ENCODE data around the gene FHAD1.
A peak's percentile ranks its signal among the peaks of the same experiment; 100 is the strongest.

FHAD1 gene

DNA sequence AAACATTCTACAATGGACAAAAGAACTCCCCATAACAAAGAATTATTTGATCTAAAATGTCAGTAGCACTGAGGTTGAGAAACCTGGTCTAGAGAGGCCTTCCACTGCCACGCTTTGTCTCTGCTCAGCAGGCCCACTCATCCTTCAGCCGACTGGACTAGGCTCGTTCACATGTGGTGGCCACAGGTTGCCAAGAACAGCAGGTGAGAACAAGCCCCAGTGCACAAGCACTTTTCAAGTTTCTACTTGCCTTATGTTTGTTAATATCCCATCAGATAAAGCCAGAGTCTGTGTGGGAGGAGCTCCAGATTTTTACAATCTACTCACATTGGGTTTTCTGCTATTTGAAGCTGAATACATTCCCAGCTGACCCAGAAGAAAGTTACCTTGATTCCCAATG lies 153.6 kb downstream of the FHAD1 start:
- no peak for DNase-seq (ENCODE audit: low spot score)

DNA sequence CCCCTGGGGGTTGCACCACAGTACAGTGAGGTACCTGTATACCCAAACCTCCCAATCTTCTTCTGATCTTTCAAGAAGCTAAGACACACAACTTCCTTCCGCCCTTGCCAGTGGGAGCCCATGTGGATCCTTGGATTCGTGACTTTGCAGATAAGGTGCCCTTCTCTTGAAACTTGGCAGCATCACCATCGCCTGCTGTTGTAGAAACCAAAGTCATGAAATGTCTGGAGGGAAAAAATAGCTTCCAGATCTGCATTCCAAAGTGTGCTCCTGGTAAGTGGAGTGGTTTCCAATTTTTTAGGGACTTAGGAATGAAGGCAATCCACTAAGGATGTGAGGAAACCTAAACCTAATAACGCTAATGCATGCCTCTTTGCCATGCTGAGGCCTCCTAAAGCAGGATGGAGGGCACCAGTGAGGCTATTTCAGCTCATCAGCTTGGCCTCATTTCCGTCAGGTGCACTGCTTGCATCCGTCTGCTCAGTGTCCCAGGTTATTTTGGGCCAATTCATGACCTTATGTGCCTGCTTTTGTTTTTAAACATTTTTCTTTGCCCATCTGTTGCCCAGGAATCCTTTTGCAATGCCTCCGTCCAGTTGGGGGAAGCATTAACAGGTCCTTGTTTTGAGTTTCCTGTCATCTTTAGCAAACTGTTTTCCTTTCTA lies 154.5 kb downstream of the FHAD1 start:
- DNase-seq (ENCODE audit: low spot score), result no peak

DNA sequence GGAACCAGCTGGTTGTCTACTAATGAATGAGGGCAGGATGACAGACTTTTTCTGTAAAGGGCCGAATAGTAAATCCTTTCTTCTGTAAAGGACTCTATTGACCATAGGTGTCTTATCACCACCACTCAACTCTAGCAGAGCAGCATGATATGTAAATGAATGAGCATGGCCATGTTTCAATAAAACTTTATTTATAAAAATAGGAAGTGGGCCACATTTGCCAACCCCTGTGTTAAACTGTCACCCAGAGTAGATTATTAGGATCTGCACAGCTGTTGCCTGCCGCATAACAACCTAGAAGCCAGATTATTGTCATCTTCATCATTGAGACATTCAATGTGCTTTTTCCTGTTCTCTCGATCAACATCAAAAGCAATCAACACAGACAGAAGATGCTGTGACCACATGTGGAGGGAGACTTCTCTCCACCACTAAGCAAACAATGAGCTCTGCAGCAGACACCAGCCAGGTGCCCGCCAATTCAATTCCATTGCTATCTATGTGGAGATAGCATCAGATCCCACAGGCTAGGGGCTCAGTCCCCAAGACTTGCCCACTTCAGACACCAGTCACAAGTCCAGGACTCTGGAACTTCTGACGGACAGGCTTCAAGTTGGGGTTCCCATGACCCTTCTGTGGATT lies 155.9 kb downstream of the FHAD1 start:
- no peak for DNase-seq (ENCODE audit: low spot score)

DNA sequence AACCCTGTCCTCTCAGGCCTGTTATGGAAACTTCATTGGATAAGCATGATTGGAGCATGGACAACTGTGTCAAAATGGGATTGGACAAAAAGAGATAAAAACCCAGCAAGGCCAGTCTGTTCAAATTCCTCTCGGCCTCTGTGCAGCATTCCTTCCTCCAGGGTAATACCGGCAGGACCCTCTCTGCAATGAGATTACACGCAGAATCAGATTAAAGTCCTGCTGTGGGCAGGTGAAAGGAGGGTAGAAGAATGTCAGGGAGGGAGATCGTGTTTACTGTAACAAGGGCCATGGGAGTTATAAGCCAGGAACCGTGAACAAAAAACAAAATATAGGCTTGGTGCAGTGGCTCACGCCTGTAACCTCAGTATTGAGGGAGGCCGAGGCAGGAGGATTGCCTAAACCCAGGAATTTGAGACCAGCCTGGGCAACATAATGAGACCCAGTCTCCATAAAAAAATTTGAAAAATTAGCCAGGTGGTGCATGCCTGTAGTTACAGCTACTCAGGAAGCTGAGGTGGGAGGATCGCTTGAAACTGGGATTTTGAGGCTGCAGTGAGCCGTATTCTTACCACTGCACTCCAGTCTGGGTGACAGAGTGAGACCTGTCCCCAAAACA lies 157.0 kb downstream of the FHAD1 start:
- no peak for DNase-seq (ENCODE audit: low spot score)

DNA sequence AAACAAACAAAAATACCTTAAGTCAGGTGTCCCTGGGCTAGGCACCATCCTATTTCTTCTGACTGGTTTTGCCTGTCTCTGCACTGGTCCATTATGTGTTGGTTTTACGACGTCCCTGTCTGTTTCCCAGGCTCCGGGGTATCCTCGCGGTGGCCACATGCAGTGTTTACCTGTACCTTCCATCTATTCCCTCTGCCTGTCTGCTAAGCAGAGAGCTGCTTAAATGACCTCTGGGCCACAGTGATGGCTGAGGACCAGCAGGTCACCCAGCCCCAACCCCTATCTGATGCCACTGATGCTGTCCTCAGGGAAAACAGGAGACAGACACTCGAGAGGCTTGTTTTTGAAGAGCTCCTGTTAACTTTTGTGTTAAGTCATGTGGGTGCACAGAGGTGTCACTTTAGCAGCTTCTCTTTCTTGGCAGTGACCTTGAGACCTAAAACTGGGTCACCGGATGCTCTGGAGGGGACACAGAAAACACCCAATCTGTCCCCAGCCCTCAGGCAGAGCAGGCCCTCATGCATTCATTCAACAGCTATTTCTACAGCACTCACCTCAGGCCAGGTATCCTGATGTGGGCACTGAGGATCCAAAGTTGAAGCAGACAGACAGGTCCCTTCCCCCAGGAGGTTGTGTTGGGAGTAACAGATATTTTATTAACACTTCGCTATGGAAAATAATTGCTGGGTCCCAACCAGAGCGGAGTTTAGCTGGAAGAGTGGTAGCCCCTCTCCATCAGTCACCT lies 158.3 kb downstream of the FHAD1 start:
- no peak for DNase-seq (ENCODE audit: low spot score)

DNA sequence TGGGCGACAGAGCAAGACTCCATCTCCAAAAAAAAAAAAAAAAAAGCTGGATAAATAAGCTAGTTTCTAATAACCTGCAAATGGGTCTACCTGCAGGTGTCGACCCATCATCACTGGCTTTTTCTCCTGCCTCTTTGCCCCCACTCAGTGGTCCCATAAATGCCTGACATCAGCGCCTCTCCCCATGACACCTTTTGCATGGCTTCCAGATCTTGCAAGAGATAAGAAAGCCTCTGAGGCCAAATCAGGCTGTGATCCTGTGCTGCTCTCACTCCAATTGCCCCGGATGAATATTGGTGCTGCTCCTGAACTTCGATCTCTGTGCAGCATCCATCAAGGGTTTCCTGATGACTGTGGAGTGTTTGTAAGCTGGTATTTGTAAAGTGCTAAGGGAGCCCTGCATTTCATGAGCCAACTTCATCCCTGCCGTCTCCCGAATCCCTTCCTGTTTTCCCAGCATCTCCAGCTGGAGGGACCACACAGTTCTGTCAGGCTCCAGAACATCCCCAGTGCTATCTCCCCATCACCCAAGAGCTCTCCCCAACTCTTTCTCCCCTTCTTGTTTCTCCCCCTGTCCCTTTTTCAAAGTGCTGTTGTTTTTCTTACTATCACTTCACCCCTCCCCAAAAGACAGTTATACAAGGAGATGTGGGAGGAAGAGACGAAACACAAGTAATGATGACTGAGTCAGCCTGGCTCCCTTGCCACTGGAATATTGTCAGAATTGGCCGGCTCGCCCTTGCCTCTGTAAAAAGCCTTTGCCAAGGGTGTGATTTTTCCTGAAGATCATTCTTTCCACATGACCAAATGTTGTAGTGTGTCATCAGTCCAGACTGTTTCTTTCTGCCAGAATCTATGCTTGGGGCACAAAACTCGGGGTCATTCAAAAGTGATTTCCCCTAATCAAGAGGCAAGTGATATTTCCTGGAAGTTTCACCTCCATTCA lies 159.9 kb downstream of the FHAD1 start:
- DNase-seq (ENCODE audit: low spot score), result peak; percentile 93

DNA sequence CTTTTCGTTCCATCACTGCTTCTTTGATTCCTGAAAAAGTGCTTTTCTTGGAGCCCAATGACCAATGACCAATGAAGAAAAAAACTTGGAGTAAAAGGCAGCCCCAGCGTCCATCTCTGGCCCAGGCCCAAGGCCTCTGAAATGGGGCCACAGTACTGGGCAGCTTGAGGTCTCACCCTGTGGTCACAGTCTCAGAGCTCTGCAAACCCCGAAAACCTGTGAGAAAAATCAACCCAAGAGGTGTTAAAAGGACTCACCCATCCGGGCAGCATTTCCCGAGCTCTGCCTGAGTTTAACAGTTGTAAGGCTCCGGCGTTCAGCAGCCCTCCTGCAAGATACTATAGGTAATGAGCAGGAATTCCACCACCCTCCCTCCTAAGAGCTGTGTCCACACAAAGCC lies 160.6 kb downstream of the FHAD1 start:
- DNase-seq (ENCODE audit: low spot score), result no peak

DNA sequence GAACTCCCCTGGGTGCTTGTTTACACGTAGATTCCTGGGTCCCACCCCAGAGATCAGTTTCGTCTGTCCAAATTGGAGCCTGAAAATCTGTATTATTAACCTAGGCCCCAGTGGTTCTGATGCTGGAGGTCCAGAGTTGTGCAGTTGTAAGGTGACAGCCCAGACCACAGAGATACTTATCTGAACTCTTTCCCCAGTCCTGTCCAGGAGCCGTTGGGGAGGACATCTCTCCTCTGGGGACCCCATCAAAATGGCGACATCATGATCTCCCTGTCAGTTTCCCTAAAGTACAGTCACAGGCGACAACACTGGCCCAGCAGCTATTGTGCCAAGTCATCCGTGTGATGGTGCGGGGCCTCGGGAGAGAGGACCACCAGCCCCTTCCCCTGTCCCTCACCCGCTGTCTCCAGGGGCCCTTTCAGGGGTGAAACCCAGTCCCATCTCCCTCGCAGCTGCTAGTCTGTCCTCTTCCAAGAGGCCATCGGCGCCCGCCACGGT lies 161.9 kb downstream of the FHAD1 start:
- DNase-seq (ENCODE audit: low spot score), result no peak

DNA sequence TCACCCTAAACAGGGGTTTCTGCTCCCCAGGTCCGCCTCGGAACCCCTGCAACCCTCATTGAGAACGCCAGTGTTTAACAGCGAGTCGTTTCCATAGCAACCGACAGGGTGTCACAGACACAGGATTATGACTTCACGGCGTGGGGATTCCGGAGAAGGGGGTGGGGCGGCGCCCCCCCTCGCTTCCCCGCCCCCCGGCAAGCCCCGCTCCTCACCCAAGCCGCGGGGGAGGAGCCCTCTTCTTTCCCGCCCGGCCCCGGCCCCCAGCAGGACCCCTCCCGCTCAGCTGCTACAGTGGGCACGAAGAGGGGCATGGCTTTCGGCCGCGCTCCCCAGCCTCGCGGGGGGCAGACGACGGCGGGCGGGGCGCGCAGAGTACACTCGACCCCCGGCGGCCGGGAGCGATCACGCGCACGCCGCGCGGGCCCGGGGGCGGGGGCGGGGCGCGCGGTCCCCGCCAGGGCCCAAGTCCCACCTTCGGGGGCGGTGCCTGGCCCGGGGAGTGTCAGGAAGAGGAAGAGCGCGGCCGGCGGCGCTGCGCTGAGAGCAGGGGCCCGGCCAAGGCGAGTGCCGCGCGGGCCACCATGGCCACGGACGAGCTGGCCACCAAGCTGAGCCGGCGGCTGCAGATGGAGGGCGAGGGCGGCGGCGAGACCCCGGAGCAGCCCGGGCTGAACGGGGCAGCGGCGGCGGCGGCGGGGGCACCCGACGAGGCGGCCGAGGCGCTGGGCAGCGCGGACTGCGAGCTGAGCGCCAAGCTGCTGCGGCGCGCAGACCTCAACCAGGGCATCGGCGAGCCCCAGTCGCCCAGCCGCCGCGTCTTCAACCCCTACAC lies 162.6 kb downstream of the FHAD1 start, which contains the start of gene EFHD2:
TSS of gene EFHD2 (plus strand) at position 501 of the 835 bp plus-strand sequence. CDS start at position 585, 84 bp downstream.
- peak; percentile 86 for DNase-seq (ENCODE audit: low spot score)

DNA sequence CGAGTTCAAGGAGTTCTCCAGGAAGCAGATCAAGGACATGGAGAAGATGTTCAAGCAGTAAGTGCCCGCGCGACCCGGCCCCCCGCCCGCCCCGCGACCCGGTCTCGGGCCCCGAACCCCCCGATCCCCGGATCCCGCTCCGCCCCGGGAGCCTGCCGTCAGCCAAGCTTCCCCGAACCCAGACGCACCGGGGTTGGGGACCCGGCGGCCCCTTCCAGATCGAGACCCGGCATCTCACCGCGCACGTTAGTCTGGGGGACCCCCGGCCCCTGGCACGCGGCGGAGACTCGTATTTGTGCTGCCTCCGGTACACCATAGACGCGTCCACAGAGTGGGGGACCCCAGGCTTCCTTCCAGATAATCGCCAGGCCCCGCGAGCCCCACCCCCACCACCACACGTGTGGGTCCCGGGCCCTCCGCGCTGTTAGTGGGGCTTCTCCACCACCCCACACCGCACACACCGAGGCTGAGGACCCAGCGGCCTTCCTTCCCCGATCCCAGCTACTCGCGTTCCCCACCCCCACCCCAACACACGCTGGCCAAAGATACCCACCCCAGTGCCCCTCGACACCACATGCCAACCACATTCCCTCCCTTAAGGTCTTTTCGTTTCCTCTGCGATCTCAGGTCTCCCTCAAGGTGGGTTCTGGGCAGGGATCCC lies 163.3 kb downstream of the FHAD1 start:
- DNase-seq (ENCODE audit: low spot score), result peak; percentile 17

DNA sequence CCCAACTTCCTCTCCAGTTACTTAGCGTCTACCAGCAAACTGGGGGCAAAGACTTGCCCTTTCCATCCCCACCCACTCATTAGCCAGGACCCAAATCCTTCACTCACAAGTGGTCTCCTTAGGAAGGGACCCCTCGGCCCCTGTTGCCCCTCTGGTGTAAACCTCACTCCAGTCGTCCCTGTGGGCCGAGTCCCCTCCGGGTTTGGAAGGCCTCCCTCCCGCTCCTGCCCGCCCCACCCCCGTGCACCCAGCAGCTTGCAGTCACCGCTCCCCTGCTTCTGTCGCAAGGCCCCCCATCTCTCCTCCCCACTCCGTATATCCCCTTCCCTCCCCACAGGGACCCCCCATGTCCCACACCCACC lies 163.8 kb downstream of the FHAD1 start:
- no peak for DNase-seq (ENCODE audit: low spot score)

DNA sequence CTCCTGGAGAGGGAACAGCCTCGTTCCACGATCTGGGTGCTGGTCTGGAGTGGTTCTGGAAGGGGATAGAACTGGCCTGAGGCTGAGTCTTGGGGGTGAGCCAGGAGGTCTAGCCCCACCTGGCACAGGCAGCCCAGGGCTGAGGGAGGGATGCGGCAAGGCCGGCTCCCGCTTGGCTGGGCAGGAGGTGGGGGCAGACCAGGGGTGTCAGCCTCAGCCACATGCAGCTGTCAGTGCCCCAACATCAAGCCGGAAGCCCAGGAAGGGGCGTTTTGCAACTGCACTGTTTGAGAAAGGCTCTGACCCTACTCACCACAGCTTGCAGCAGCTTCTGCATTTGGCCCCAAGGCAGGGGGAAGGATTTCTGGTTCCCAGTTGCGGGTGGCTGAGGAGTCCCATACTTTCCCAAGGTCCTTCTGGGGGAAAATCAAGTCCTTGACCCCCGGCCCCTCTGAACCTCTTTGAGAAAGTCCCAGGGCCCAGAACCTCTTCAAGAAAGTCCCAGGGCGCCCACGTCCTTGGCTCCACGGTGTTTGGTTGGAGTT lies 164.6 kb downstream of the FHAD1 start:
- no peak for DNase-seq (ENCODE audit: low spot score)

DNA sequence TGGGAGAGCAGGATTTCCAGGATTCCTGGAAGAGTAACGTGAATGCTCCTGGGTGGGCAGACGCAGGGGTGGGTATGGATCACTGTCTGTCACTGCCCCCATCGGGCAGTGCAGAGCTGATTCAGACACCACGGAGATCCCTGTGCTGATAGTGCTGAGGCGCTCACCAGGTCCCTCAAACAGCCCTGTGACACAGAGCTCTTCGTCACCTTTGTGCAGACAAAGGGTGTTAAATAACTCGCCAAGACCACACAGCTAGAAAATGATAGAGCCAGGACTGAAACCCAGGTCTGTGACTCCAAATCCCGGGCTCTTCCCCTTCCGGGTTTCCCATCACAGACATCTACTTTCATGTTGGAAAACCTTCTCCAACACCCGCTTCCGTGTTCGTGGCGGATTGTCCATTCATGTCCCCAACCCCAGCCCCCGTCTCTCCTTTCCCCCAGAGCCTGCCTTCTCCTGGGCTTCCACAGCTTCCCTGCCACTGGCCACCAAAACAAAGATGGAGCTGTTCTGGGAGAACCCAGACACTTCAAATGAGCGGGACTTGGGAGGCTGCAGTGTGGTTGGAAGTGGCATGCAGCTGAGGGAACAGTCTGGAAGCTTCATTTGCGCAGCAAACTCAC lies 165.3 kb downstream of the FHAD1 start:
- no peak for DNase-seq (ENCODE audit: low spot score)

DNA sequence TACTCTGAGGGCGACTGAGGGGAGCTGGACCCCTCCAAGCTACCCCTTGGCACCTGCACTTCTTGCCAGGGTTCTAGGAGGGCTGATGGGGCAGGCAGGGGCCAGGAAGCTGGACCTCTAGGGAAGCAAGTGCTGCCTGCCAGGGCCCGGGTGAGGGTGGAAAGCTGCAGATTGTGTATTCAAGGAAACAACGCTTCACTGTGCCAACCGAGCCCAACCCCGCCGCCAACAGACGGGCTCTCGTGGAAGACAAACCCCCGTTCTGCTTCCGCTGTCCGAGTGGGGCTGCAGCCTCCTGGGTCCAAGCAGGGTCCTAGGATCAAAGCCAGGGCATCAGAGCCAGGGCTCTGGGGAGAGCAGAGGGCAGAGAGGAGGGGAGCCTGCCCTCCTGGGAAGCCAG lies 165.8 kb downstream of the FHAD1 start:
- no peak for DNase-seq (ENCODE audit: low spot score)

DNA sequence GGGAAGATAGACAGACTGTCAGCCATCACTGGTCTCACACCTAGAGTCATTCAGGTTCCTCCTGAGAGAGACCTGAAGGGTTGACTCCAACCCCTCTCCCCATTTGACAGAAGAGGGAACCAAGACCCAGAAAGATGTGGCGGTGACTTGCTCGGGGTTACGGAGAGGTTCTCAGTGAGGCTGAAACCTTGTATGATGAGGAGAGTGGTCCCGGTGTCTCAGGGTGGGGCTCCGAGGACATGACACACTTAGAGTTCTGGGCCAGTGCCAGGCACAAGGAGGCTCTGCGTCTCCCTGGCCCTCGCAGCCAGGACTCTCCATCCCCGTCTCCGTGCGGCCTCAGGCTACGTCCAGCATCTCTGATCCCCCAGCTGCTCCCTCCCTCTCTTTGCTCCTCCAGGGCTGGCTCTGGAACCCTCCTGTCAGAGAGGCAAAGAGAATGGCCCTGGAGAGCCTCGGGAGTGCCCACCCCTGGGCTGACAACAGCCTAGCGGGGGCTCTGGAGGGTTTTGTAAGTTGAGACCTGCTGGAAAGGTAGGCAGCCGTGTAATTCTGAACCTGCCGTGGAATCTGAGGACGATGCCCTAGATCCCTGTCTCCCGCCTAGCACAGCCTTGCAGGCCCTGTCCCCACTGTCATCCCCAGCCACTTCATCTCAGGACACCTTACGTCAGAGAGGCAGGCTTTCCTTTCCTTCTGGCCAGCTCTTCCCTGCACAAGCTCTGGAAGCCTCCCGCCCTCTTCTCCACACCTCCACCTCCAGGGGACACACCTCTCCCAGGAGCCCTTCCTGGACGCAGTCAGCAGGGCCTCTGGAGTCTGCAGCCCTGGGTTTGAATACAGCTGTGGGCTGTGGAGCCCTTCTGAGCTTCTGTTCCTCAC lies 166.8 kb downstream of the FHAD1 start:
- no peak for DNase-seq (ENCODE audit: low spot score)

DNA sequence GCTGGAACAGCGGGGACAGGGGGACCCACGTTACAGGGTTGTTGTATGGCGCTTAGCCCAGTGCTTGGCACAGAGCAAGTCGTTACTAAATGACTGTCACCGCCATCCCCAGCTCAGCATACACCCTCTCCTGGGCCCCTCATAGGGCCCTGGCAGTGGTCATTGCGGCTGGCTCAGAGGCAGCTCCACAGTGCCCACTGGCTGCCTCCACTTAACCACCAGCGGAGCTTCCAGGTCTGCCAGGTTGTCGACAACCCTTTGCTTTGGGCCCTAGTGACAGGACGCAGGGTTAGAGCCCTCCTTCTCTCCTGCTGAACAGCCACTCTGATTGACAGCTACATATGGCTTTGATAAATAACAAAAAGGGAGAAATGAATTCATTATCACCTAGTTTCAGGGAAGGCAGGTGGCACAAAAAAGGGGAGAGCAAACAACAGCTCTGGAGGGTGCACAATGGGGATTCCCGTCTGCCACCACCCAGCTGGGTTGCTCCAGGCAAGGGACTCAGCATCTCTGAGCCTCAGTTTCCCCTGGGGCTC lies 167.5 kb downstream of the FHAD1 start:
- DNase-seq (ENCODE audit: low spot score), result no peak

DNA sequence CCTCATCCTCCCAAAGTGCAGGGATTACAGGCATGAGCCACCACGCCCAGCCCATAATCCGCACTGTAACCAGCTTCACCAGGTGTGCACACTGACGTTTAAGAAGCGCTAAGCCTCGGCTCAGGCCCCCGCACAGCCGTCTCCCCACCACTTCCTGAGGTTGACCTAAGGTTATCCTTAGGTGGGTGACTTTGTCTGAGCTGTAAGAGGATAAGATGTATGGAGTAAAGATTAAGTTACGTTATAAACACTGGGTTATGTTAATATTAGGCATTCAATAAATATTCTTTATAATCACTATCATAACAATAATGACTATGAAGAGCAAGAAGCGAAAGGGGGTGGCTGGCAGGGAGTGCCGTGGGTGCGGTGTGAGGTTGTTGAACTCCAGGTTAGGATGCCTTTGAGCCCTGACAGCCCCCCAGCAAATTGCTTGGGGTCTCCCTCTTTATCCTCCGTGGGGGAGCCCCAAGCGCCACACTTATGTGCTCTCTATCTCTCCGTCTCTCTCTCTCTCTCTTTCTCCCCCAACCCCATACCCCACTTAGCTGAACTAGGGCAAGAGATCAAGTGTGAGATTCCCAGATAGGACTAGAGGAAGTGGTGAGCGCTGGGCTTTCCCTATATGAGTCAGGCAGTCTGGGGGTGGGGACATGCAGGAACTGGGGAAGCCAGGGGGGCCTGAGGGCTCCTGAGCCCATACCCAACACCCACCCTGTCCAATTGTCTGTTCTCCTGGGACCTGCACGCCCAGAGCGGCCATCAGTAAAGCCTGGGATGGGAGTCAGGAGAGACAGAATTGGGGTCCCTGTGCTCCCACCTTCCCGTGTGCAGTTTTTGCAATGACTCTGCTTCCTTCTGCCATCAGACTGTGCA lies 170.3 kb downstream of the FHAD1 start:
- no peak for DNase-seq (ENCODE audit: low spot score)

All from AG08395 (cell line).